IMR-90 (cell line): ENCODE data around the gene NPLOC4. TPM values are rescaled to one million over a fixed set of nuclear protein-coding genes. Genes with fewer than 3 reads are reported as not detected.

Experiments used
- ATAC-seq: fragments of 200-7000 bp; cut with Tn5 transposase; 2 replicates; pipeline ENCODE4 v1.9.1; 2020; ENCODE audit warnings: low read depth, mild to moderate bottlenecking, moderate library complexity
- BruUV-seq: library from RNA; stranded (reverse); fragments of 400-500 nt; replicated peaks from 2 replicates; lab custom pipeline; 2021; lab: Mats Ljungman, UMichigan
- CTCF ChIA-PET: fragments of 300-600 bp; formaldehyde crosslinking; extraction: SDS; loops from one replicate; lab custom pipeline; 2021; ENCODE audit warnings: antibody characterized with exemption; lab: Yijun Ruan, JAX
- POLR2A ChIA-PET: fragments of 300-600 bp; sonication (Branson Sonifier 250); formaldehyde crosslinking; loops from one replicate; lab custom pipeline; 2022; ENCODE audit warnings: antibody characterized with exemption; ENCODE audit not compliant: unreplicated experiment; lab: Charles Lee
- DNase-seq: peaks from one replicate; pipeline ENCODE4 v3.0.0; 2013
- H2AFZ ChIP-seq: replicated peaks from 2 replicates; pipeline ENCODE3; 2013; ENCODE audit warnings: low read length, mild to moderate bottlenecking; ENCODE audit not compliant: poor library complexity
- H2AK5ac ChIP-seq: 2 replicates; pipeline ENCODE4 v1.6.1; 2013; ENCODE audit warnings: low read depth, low read length, inconsistent platforms
- H2AK9ac ChIP-seq: replicated peaks from 2 replicates; pipeline ENCODE3; 2013; ENCODE audit warnings: mild to moderate bottlenecking, low read depth, low read length, moderate library complexity; ENCODE audit not compliant: poor library complexity
- H2BK120ac ChIP-seq: 2 replicates; pipeline ENCODE4 v1.6.1; 2013; ENCODE audit warnings: low read depth, low read length, inconsistent platforms
- H2BK15ac ChIP-seq: 3 replicates; pipeline ENCODE4 v1.6.1; 2013; ENCODE audit warnings: low read depth, low read length, inconsistent platforms
- H2BK20ac ChIP-seq: 2 replicates; pipeline ENCODE4 v1.6.1; 2013; ENCODE audit warnings: low read depth, mild to moderate bottlenecking, inconsistent platforms, low read length, moderate library complexity
- H2BK5ac ChIP-seq: 2 replicates; pipeline ENCODE4 v1.6.1; 2013; ENCODE audit warnings: mild to moderate bottlenecking, low read depth, low read length, inconsistent platforms; ENCODE audit not compliant: poor library complexity, severe bottlenecking
- H3K14ac ChIP-seq: replicated peaks from 2 replicates; pipeline ENCODE4 v1.6.1; 2013; ENCODE audit warnings: low read depth, low read length, inconsistent platforms
- H3K18ac ChIP-seq: 2 replicates; pipeline ENCODE4 v1.6.1; 2013; ENCODE audit warnings: low read depth, low read length, control low read depth
- H3K23ac ChIP-seq: 2 replicates; pipeline ENCODE4 v1.6.1; 2013; ENCODE audit warnings: low read depth, low read length, inconsistent platforms
- H3K27ac ChIP-seq: 2 replicates; pipeline ENCODE4 v1.5.1; 2013; ENCODE audit warnings: mild to moderate bottlenecking, control low read depth, low read length; ENCODE audit not compliant: insufficient read depth
- H3K27me3 ChIP-seq: 2 replicates; pipeline ENCODE4 v1.6.1; 2013; ENCODE audit warnings: low read length; ENCODE audit not compliant: control insufficient read depth, insufficient read depth
- H3K36me3 ChIP-seq: 2 replicates; pipeline ENCODE4 v1.6.1; 2013; ENCODE audit warnings: low read length, mixed read lengths; ENCODE audit not compliant: control insufficient read depth, insufficient read depth
- H3K4ac ChIP-seq: 2 replicates; pipeline ENCODE4 v1.6.1; 2013; ENCODE audit warnings: low read depth, low read length, inconsistent platforms
- H3K4me1 ChIP-seq: 2 replicates; pipeline ENCODE4 v1.6.1; 2013; ENCODE audit warnings: low read length, mixed read lengths; ENCODE audit not compliant: control insufficient read depth, insufficient read depth
- H3K4me2 ChIP-seq: 2 replicates; pipeline ENCODE4 v1.6.1; 2013; ENCODE audit warnings: low read depth, mild to moderate bottlenecking, control low read depth, low read length, moderate library complexity
- H3K4me3 ChIP-seq: 2 replicates; pipeline ENCODE4 v1.5.1; 2013; ENCODE audit warnings: low read depth, mild to moderate bottlenecking, control low read depth, low read length, moderate library complexity; ENCODE audit not compliant: insufficient read depth
- H3K56ac ChIP-seq: 2 replicates; pipeline ENCODE4 v1.6.1; 2013; ENCODE audit warnings: low read length, inconsistent platforms; ENCODE audit not compliant: insufficient read depth; ENCODE audit errors: extremely low read depth
- H3K79me1 ChIP-seq, 2 experiments: 2 replicates each; pipeline ENCODE4 v1.6.1; 2013; ENCODE audit warnings: low read length in 2 of 2, inconsistent platforms in 1 of 2, low read depth in 1 of 2
- H3K9ac ChIP-seq: 2 replicates; pipeline ENCODE4 v1.6.1; 2013; ENCODE audit warnings: low read depth, low read length, control low read depth
- H3K9me1 ChIP-seq: 2 replicates; pipeline ENCODE4 v1.6.1; 2013; ENCODE audit warnings: low read length, inconsistent platforms; ENCODE audit not compliant: insufficient read depth
- H3K9me3 ChIP-seq: 2 replicates; pipeline ENCODE4 v1.6.1; 2013; ENCODE audit warnings: low read length; ENCODE audit not compliant: control insufficient read depth, insufficient read depth
- H4K20me1 ChIP-seq: 2 replicates; pipeline ENCODE4 v1.6.1; 2013; ENCODE audit warnings: low read length, inconsistent platforms; ENCODE audit not compliant: insufficient read depth
- H4K5ac ChIP-seq: 2 replicates; pipeline ENCODE4 v1.6.1; 2013; ENCODE audit warnings: mild to moderate bottlenecking, low read depth, low read length, control low read depth
- H4K8ac ChIP-seq, 2 experiments: 2 replicates each; pipeline ENCODE4 v1.6.1; 2013; ENCODE audit warnings: low read depth in 2 of 2, low read length in 2 of 2, control low read depth in 1 of 2, inconsistent platforms in 1 of 2
- H4K91ac ChIP-seq: 2 replicates; pipeline ENCODE4 v1.6.1; 2013; ENCODE audit warnings: low read depth, low read length, inconsistent platforms; ENCODE audit not compliant: insufficient read depth
- BHLHE40 ChIP-seq: fragments of 150-350 bp; IDR thresholded peaks from 2 replicates; pipeline ENCODE4 v1.6.1; 2016; ENCODE audit warnings: mild to moderate bottlenecking, low read depth, low read length
- CEBPB ChIP-seq: IDR thresholded peaks from 2 replicates; pipeline ENCODE4 v1.6.1; 2012; ENCODE audit warnings: low read depth, low read length, improper control_type of control experiment
- CTCF ChIP-seq: conservative IDR thresholded peaks from 2 replicates; pipeline ENCODE4 v1.5.1; 2012; ENCODE audit warnings: mild to moderate bottlenecking, low read depth, low read length, improper control_type of control experiment
- ELK1 ChIP-seq: fragments of 150-350 bp; IDR thresholded peaks from 2 replicates; pipeline ENCODE4 v1.6.1; 2016; ENCODE audit warnings: low read depth, mild to moderate bottlenecking, low read length, moderate library complexity, borderline replicate concordance
- FOS ChIP-seq: fragments of 150-350 bp; IDR thresholded peaks from 2 replicates; pipeline ENCODE4 v1.6.1; 2016; ENCODE audit warnings: low read depth, low read length
- MAZ ChIP-seq: IDR thresholded peaks from 2 replicates; pipeline ENCODE4 v1.6.1; 2012; ENCODE audit warnings: low read depth, mild to moderate bottlenecking, low read length, improper control_type of control experiment, moderate library complexity, borderline replicate concordance
- NFE2L2 ChIP-seq: fragments of 150-350 bp; IDR thresholded peaks from 2 replicates; pipeline ENCODE4 v1.6.1; 2016; ENCODE audit warnings: low read depth, mild to moderate bottlenecking, low read length
- POLR2A ChIP-seq: IDR thresholded peaks from 2 replicates; pipeline ENCODE4 v1.6.1; 2012; ENCODE audit warnings: mild to moderate bottlenecking, low read depth, low read length
- SMC3 ChIP-seq: fragments of 150-350 bp; IDR thresholded peaks from 2 replicates; pipeline ENCODE4 v1.6.1; 2016; ENCODE audit warnings: low read depth, mild to moderate bottlenecking, antibody characterized with exemption, low read length, moderate library complexity
- USF2 ChIP-seq: fragments of 150-350 bp; IDR thresholded peaks from 2 replicates; pipeline ENCODE4 v1.6.1; 2017; ENCODE audit warnings: mild to moderate bottlenecking, antibody characterized with exemption, low read length, low read depth
- WGBS, 2 experiments: methylation state at CpG; one replicate each; pipeline versions ENCODE4 v1.1.5 to v1.1.7; 2013; ENCODE audit warnings: missing lambda C conversion rate in 2 of 2; ENCODE audit not compliant: insufficient read length in 1 of 2; ENCODE audit errors: extremely low coverage in 2 of 2; 5-methylcytosine and 5-hydroxymethylcytosine counted together
- dilution Hi-C: fragments of 300-500 bp; cut with HindIII; formaldehyde crosslinking; loops from one replicate; pipeline ENCODE4 v1.14.3; 2018; ENCODE audit warnings: low sequenced_read_pairs; ENCODE audit not compliant: unreplicated experiment
- in situ Hi-C: fragments of 300-500 bp; cut with MboI; formaldehyde crosslinking; loops from 3 replicates; pipeline ENCODE4 v1.14.3; 2019; ENCODE audit warnings: low sequenced_read_pairs, inconsistent platforms, mixed read lengths
- intact Hi-C: fragments of 100-400 bp; cut with micrococcal nuclease; formaldehyde crosslinking; loops from 2 replicates; pipeline ENCODE4 v1.10.0; 2022
- polyA plus RNA-seq, 3 experiments: library from polyadenylated mRNA; depleted of rRNA; stranded (reverse); fragments of >200 nt; gene quantifications; 2 replicates each; pipeline ENCODE4 v1.2.3, GENCODE V29; 2012; ENCODE audit warnings: low replicate concordance in 1 of 3
- total RNA-seq: library from RNA; depleted of rRNA; stranded (reverse); fragments of >200 nt; gene quantifications from 2 replicates; pipeline ENCODE4 v1.2.3, GENCODE V29; 2012

NPLOC4 gene
- total and polyA plus RNA-seq, 2 of the 4 experiments (the other 2 are of a cell fraction): 70.4 to 78.3 TPM

GRCh38 chr17:81601525-81602120 is 35.3 kb downstream of the NPLOC4 start (continued):
- TF ChIP-seq SMC3: peak; percentile 72

GRCh38 chr17:81599719-81600486 is 37.0 kb downstream of the NPLOC4 start:
- CTCF ChIA-PET: interaction anchor here (0.6 to 1.1 kb wide), 3 partner anchors 33 to 46 kb away, joined by 3 to 8 read pairs (median 4); no protein-coding TSS in a partner anchor
- no peak overlapping the region for H3K56ac ChIP-seq
- TF ChIP-seq ELK1 (no peak), POLR2A (no peak), MAZ (no peak), FOS (no peak), NFE2L2 (no peak), BHLHE40 (no peak), CTCF (no peak), USF2 (no peak), CEBPB (no peak)
- no peak overlapping the region for H3K14ac ChIP-seq
- no peak overlapping the region for H3K9ac ChIP-seq
- H4K5ac ChIP-seq: no peak overlapping the region
- no peak overlapping the region for H3K4ac ChIP-seq
- ATAC-seq: peak; percentile 52
- H3K27ac ChIP-seq: no peak overlapping the region
- POLR2A ChIA-PET: no interaction called here
- dilution Hi-C loops: no loop called here
- H3K9me3 ChIP-seq: no peaks in the 10 kb centered on the region
- DNase-seq: peak; percentile 56
- peak overlapping the region; percentile 8; the same call in 1 of the 2 replicates for H4K91ac ChIP-seq
- BruUV-seq: no TSS peak
- H2BK5ac ChIP-seq: peak overlapping the region; percentile 79
- no peak overlapping the region for H2AK9ac ChIP-seq
- no peak overlapping the region for H2BK15ac ChIP-seq
- peaks cover 23 to 59% of the 10 kb centered on the region in 2 experiments for H3K79me1 ChIP-seq
- H2BK20ac ChIP-seq: no peak overlapping the region
- 61% methylated on average over 6 of the region's 10 CpGs; no CpG with 5 or more reads in 1 of the 2 experiments for WGBS, 2 experiments
- no peak overlapping the region for H2BK120ac ChIP-seq
- H3K4me2 ChIP-seq: no peak overlapping the region
- H3K27me3 ChIP-seq: no peaks in the 10 kb centered on the region
- H2AK5ac ChIP-seq: peak overlapping the region; percentile 9; the same call in 1 of the 2 replicates
- H3K36me3 ChIP-seq: peaks cover 56% of the 10 kb centered on the region
- H3K18ac ChIP-seq: no peak overlapping the region
- in situ Hi-C loops: no loop called here
- no peak overlapping the region for H2AFZ ChIP-seq
- H4K20me1 ChIP-seq: peaks cover 24% of the 10 kb centered on the region
- intact Hi-C loops: no loop called here
- no peak overlapping the region for H4K8ac ChIP-seq
- H3K23ac ChIP-seq: peak overlapping the region; percentile 16; the same call in 1 of the 2 replicates
- H3K9me1 ChIP-seq: peaks cover 3% of the 10 kb centered on the region; the same call in 1 of the 2 replicates
- no peak overlapping the region for H3K4me3 ChIP-seq
- peaks cover 3% of the 10 kb centered on the region; the same call in 1 of the 2 replicates for H3K4me1 ChIP-seq
